GM21786 (cell line): ENCODE measurements around the gene KIF25.

ENCODE experiments used
- ATAC-seq: cut with Tn5 transposase; IDR thresholded peaks from one replicate; pipeline ENCODE4 v1.9.1; 2021; ENCODE audit not compliant: unreplicated experiment

Gene KIF25

DNA sequence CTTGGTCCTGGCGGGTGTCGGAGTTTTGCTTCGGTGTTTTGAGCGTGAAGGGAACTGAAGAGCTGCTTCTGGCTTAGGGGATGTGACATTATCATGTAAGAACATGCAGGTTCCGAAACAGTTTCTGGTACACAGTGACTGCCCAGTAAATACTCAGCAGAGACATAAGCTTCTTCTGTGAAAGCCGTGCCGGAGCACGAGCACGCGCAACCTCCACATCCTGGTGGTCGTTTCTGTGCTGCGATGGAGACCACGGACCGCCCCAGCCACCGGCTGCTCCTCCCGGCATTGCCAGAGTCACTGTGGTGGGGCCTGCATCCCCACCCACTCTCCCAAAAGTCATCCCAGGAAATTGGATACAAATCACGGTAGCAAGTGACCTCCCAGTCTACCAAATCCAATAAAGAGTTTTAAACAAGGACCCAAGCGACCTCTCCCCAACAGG is 18.7 kb downstream of the KIF25 start:
- ATAC-seq = no peak

- ATAC-seq = no peak
These were observed 19.5 kb downstream of the KIF25 start for GRCh38 chr6:168016721-168017525.

GRCh38 chr6:168017629-168018028 is 20.2 kb downstream of the KIF25 start:
- no peak for ATAC-seq

DNA sequence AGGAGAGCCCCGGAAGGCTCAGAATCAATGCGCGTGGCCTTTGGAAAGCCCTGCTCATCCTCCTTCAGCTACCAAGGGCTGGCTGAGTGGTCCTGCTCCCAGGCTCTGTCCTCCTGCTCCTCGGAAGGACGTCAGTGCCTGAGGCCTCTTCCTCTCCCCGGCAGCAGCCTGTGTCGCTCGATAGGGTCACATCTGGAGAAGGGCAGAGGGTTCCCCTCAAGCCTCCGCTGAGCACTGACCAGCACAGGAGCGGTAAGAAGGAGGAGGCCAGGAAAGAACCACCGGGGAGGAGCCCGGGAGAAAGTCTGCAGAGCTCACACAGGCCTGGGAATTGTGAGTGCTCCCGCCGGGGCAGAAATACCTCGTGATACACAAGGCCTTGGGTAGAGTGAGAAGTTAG is 21.2 kb downstream of the KIF25 start:
- no peak for ATAC-seq

DNA sequence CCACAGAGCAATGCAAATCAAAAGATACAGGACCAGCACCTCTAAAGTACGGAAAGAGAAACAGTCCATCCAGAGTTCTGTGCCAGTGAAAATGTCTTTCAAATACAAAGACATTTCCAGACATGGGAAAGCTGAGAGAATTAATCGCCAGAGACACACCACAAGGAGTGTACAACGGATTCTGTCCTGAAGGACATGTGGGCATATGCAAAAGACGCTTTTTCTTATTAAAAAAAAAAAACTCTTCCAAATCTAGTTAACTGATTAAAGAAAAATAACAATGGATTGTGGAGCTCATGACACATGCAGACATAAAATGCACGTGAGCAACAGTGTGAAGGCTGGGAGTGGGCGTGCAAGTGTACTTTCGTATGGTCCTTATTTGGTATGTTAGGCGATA is 22.8 kb downstream of the KIF25 start:
- no peak for ATAC-seq

GRCh38 chr6:168021581-168021980 is 24.1 kb downstream of the KIF25 start:
- ATAC-seq = no peak

DNA sequence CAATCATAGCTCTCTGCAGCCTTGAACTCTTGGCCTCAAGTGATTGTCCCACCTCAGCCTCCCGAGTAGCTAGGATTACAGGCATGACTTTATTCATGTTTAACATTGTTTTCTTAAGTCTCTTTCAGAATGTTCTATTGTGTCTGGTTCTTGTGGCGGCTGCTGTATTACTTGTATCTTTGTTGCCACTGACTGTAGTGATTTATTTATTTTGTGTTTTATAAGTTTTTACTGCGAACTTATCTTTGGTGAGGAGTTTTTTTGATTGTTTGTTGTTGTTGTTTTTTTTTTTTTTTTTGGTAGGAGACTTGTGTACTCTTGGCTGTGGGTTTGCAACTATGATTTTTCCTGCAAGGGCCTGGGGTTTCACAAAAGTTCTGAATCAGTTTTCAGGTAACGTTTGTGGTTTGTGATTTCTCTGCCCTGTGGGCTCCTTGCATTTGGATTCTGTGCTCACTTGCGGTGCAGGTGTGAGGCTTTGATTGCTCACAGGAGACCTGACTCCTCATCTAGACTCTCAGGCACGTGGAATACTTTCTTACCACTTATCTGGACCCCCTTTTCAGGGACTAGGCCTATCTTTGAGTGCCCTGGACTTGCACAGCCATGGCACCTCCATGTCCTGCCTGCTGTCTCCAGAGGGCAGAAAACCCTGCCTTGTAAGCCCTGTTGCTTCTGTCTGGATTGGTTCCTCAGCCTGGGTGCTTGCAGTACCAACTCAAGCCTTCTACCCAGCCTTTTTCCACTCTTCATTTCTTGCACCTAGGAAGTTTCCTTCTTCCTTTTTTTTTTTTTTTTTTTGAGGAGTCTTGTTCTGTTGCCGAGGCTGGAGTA is 25.2 kb downstream of the KIF25 start:
- no peak for ATAC-seq

DNA sequence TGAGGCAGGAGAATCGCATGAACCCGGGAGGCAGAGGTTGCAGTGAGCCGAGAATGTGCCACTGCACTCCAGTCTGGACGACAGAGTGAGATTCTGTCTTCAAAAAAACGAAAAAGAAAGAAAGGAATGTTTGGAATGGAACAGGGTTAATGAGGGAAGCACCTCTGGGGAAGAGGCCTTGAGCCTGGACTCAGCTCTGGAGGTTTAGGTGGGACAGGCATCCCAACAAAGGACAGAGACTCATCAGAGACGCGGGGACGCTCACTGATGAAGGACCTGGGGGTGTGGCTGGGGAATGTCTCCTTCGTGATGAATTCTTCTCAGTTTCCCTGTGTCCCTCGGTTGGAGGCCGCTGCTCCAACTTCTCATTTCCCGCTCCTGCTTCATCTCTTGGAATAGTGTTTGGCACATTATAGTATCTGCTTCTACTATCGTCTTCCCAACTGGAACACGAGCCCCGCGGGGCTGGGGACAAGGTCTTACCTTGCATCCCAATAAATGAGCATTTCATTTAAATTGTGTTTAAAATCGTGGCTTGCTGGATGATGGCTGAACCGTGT is 27.6 kb downstream of the KIF25 start:
- ATAC-seq = no peak

GRCh38 chr6:168025831-168026710 is 28.6 kb downstream of the KIF25 start:
- ATAC-seq = no peak

- ATAC-seq = no peak
These were observed 29.5 kb downstream of the KIF25 start for GRCh38 chr6:168026925-168027324.

- ATAC-seq = no peak
These were observed 30.1 kb downstream of the KIF25 start for GRCh38 chr6:168027521-168027920.

- ATAC-seq = no peak
These were observed 30.7 kb downstream of the KIF25 start for GRCh38 chr6:168028181-168028580.

- no peak for ATAC-seq
These were observed 32.2 kb downstream of the KIF25 start for GRCh38 chr6:168029459-168030217.

GRCh38 chr6:168030218-168030746 is 32.8 kb downstream of the KIF25 start:
- ATAC-seq = no peak

GRCh38 chr6:168030908-168031307 is 33.4 kb downstream of the KIF25 start:
- no peak for ATAC-seq

DNA sequence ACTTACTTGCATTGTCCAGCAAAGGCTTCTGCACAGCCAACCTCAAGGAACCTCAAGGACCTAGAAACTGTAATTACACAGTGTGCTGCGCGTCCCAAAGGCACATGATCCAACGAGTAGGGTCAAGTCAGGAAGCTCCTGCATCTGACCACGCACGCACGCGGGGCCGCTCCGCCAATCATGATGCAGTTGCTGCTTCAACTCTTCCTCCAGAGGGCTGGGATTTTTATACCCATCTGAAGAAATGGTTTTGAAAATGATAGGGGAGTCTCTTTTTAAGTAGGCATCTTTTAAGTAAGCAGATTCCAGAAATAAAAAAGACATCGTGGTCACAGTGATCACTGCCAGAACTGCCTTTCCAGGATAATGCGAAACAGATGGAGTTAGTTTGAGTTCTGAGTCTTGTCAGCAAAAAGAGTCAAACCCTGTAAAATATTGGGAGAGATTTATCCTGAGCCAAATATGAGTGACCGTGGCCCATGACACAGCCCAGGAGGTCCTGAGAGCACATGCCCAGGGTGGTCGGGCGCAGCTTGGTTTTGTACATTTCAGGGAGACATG is 34.0 kb downstream of the KIF25 start:
- ATAC-seq = no peak

DNA sequence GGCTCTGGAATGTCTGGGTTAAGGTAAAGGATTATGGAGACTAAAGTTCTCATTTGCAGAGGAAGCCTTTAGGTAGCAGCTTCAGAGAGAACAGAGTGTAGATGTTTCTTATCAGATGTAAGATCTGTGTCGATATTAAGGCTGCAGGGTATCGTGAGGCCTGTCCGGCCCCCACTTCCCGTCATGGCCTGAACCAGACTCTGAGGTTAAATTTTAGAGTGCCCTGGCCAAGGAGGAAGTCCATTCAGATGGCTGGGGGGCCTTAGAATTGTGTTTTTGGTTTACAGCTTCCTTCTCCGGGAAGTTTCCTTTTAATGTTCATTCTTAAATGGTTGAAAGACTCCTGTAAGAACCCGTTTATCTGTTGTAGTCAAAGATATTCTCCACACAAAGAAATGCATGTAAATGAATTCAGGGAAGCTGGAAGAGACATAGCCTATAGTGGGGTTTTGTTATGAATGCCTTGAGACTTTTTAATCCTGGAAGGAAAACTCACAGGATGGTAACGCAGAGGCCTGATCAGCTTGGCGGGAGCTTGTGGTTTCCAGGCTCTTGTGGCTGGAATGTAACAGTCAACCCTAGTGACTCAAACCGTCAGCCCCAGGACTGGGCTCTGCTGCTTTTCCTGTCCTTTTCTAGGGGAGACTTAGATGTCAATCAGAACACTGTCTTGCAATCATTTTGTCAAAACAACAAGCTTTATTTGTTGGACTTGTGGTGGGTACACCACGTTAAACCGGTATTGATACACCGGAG is 34.7 kb downstream of the KIF25 start:
- ATAC-seq = no peak

DNA sequence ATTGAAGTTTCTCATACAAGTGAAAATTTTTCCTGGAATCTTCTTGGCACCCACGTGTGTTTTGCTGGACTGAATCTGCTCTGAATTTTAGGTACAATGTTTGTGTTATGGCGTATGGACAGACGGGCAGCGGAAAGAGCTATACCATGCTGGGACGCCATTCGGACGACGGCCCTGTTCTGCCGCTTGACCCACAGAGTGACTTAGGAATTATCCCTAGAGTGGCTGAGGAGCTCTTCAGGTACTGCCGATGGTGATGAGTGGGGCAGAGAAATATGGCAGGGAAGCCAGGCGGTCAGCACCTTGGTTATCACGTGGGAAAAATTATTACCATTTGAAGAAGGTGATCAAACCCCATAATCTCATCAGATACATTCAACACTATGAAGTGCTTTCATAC is 36.3 kb downstream of the KIF25 start:
- no peak for ATAC-seq

DNA sequence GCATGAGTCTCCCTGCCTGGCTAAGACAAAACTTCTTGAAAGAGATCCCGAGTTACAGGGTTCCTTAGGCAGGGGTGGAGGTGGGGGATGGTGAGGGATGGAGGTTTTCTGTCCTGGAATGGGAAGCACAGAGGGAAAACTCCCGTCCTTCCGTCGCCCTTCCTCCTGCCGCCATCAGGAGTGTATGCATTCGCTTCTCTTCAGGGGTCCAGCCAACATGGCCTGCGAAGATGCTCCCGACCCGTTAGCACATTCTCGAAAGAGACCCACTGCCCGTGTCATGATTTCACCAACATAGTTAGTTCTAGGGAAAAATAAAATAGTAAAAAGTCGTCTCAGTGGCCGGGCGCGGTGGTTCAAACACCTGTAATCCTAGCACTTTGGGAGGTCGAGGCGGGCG is 37.1 kb downstream of the KIF25 start:
- ATAC-seq = no peak
